NOMO-1 treated with dmso at 0.1 percent for 144 hours (cell line): Measurements from ENCODE around the gene CCDC91.
A peak's percentile ranks its signal among the peaks of the same experiment; 100 is the strongest.
"Not testable (repeated sequence)": the region's sequence is repeated elsewhere in the genome, so short reads cannot be mapped to it uniquely, and the experiment has no call there.

Experiments used
- DNase-seq: peaks from one replicate; lab custom pipeline; 2025; ENCODE audit not compliant: unreplicated experiment; lab: John Stamatoyannopoulos, UW

CCDC91 gene

DNA sequence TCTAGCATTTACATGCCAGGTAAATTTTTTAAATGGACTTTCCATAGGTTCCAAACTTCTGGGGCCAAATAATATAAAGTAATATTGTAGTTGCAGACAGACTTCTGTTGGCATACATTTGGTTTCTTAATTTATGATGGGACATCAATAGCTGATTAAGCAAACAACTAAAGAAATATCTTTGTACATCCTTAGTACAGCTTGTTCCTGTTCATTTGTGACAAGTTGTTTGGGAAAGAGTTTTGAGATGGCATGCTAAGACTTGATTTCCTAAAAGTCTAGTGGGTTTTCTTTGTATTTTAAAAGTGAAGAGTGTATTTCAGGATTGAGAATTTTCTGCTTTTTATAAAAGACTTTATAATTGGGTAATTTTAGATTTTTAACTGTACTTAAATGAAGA, 41.0 kb downstream of the CCDC91 start:
- no peak for DNase-seq

DNA sequence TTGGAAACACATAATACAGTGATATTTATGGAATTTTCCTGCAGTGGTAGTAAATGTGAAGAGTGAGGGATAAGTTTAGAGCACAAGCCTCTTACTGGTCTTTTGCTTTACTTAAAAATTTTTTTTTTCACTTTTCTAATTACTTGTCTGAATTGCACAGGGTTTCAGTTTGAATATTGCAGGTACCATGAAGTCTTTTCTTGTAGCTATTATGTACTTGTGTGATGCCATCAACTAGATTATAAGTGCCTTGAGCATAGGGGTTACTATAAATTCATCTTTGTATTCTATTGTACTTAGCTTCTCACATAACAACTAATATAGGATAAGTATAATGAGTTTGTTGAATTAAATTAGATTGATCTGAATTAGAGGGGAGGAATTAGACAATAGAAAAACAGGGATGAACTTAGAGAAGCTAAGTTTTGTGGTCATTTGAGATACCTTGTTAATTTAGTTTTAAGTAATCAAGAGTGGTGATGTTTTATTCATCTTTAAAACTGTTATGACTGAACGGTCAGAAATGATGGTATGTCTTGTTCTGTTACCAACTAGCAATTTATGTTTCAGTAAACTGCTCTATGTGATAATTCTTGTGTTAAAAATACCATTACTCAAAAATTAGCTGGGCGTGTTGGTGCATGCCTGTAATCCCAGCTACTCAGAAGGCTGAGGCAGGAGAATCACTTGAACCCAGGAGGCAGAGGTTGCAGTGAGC, 42.1 kb downstream of the CCDC91 start:
- no peak for DNase-seq

- DNase-seq = no peak
Observed at GRCh38 chr12:28234444-28234843, 44.2 kb downstream of the CCDC91 start.

- no peak for DNase-seq
Observed at GRCh38 chr12:28235015-28235414, 44.8 kb downstream of the CCDC91 start.

DNA sequence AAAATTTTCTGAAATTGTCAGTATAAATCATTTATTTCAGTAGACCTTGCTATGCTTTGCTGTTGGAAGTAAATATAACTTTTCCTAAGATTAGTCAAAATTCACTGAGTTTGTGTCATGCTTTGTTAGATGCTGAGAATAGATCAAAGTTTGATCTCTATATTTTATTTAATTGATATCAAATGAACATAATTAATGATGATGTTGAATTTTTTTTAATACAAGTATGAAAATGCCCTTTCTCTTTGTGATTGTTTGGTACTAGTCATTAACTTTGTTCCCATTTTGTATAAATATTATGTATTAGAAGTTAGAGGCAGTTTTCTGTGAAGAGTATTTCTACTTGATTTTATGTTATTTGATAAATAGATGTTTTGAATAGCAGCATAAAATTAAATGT, 45.7 kb downstream of the CCDC91 start:
- no peak for DNase-seq

GRCh38 chr12:28237423-28237822, 47.2 kb downstream of the CCDC91 start:
- no peak for DNase-seq

GRCh38 chr12:28239918-28240317, 49.7 kb downstream of the CCDC91 start:
- no peak for DNase-seq

DNA sequence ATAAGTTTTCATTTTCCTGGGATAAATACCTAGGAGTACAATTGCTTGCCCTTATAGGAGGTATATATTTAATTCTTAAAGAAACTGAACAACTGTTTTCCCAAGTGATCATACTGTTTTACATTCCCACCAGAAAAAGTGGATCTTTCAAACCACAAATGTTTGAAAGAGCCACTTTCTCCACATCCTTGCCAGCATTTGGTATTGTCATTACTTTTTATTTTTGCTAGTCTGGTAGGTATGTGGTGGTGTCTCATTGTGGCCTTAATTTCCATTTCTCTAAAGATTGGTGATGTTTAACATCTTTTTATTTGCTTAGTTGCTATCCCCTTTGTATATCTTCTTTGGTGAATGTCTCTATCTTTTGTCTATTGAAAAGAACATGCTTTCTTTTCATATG, 50.6 kb downstream of the CCDC91 start:
- DNase-seq = no peak

GRCh38 chr12:28242129-28242495, 51.9 kb downstream of the CCDC91 start:
- DNase-seq = no peak

GRCh38 chr12:28242496-28243309, 52.4 kb downstream of the CCDC91 start:
- DNase-seq = no peak

GRCh38 chr12:28243310-28243633, 53.0 kb downstream of the CCDC91 start:
- no peak for DNase-seq

DNA sequence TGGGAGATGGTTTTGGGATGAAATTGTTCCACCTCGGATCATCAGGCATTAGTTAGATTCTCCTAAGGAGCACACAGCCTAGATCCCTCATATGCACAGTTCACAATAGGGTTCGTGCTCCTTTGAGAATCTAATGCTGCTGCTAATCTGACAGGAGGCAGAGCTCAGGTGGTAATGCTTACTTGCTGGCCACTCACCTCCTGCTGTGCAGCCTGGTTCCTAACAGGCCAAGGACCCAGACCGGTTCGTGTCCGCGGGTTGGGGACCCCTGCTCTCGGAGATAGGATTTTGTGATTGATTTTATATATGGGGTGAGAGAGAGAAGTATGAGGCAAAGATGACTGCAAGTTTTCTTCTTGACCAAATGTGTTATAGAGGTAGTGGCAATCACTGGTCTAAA, 57.5 kb downstream of the CCDC91 start:
- DNase-seq = no peak

- DNase-seq = no peak
Observed at GRCh38 chr12:28248555-28249145, 58.4 kb downstream of the CCDC91 start.

GRCh38 chr12:28253161-28253641, 62.9 kb downstream of the CCDC91 start:
- no peak for DNase-seq

- DNase-seq = no peak
Observed at GRCh38 chr12:28257411-28257810, 67.2 kb downstream of the CCDC91 start.

DNA sequence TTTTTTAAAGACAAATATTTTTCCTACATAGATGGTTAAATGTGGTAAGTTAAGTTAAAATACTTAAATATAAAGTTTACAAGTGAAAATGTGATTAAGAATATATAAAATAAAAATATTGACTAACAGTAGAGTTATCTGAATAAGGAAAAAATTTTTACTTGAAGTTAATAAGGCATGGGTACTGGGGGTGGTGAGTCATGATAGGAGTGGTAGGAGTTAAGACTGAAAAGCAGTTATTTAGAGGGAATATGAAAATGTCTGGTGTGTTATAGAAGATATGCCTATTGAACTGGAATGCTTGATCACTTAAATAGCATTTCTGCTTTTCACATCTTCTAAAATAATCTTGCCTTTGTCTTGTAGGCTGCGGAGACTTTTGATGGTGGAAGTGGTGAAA, 68.7 kb downstream of the CCDC91 start:
- no peak for DNase-seq

- no peak for DNase-seq
Observed at GRCh38 chr12:28265435-28266042, 75.3 kb downstream of the CCDC91 start.

GRCh38 chr12:28267920-28268607, 77.8 kb downstream of the CCDC91 start:
- not testable (repeated sequence) for DNase-seq

- peak; percentile 24 for DNase-seq
Observed at GRCh38 chr12:28268608-28269229, 78.5 kb downstream of the CCDC91 start.

DNA sequence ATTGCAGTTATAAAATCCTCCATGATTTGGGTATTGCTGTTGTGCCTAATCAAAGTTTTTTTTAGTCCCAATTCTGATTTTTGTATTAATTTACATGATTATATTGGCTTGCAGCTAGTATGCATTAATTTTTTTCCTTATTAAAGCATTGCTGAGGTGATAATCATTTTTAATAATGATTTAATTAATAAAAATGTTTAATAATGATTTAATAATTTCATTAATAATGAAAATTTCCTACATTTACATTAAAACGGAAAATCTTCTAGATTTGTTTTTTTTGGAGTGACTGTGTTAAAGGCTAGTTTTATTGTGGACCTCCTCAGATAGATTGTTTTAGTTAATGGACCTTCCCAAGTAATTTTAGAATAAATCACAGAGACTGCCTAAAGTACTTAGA, 79.6 kb downstream of the CCDC91 start:
- no peak for DNase-seq

DNA sequence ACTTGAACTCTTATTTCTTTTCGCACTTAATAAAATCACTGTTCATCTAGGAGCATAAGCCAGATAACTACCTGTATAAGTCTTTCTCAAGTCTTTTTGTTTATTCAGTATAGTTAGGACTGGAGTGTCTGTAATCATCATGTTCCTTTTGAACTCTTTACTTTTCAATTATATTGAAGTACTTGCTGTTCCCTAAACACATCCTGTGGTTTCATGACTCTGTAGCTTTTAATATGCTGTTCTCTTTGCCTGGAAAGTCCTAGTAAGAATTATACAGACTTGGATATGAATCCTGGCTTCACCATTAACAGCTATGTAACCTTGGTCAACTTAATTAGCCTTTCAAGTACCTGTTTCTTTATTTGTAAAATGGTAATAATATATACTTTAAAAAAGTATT, 88.2 kb downstream of the CCDC91 start:
- no peak for DNase-seq
